Mucosa of descending colon (tissue), 3 donors: Measurements from ENCODE around the gene C12orf57. TPM values are rescaled to one million over a fixed set of nuclear protein-coding genes. Genes with fewer than 3 reads are reported as not detected.

Source experiments
- ATAC-seq: fragments of 200-7000 bp; cut with Tn5 transposase; one replicate; pipeline ENCODE4 v1.9.1; 2020; ENCODE audit warnings: mild to moderate bottlenecking, moderate library complexity
- DNase-seq, 3 donors: peaks; one replicate each; pipeline ENCODE4 v3.0.0-alpha.2; 2020
- H3K36me3 ChIP-seq: fragments of 200-600 bp; one replicate; pipeline ENCODE4 v1.8.0; 2021; ENCODE audit warnings: low read depth, mild to moderate bottlenecking
- H3K4me1 ChIP-seq: fragments of 200-600 bp; one replicate; pipeline ENCODE4 v1.8.0; 2021; ENCODE audit warnings: low read depth, mild to moderate bottlenecking
- H3K4me3 ChIP-seq: fragments of 200-600 bp; one replicate; pipeline ENCODE4 v1.8.0; 2021; ENCODE audit warnings: mild to moderate bottlenecking
- H3K9me3 ChIP-seq: fragments of 200-600 bp; one replicate; pipeline ENCODE4 v1.8.0; 2021; ENCODE audit warnings: mild to moderate bottlenecking
- CTCF ChIP-seq: fragments of 200-600 bp; IDR thresholded peaks from one replicate; pipeline ENCODE4 v1.8.0; 2022; ENCODE audit warnings: antibody characterized with exemption, mild to moderate bottlenecking
- intact Hi-C, 2 donors: fragments of 100-400 bp; cut with DNase I in 1 of 2; cut with micrococcal nuclease in 1 of 2; formaldehyde crosslinking; loops; one replicate each; pipeline versions ENCODE4 v1.11.0 to v1.11.1; 2022; cut with DNase I, micrococcal nuclease
- total RNA-seq, 3 donors: library from RNA; stranded (reverse); fragmentation: NEBNext Ultra II Directional in 2 of 3; extraction: Animal tissue kit (Norgen Biotek cat#: 25700) in 2 of 3; gene quantifications; one replicate each; pipeline versions ENCODE4 v1.2.1 to v1.2.4, GENCODE V29; 2021 to 2023
- donor health status: DM: no; HTN: no; CAD: no; lungs with moderate emphysema.
- donor health status: DM: no; HTN: no; CAD: no.
- donor health status: DM: no; HTN: yes; CAD: no.

The C12orf57 gene
- total RNA-seq, 3 donors from 2014 or later = 113 to 175 (median 130) TPM

DNA sequence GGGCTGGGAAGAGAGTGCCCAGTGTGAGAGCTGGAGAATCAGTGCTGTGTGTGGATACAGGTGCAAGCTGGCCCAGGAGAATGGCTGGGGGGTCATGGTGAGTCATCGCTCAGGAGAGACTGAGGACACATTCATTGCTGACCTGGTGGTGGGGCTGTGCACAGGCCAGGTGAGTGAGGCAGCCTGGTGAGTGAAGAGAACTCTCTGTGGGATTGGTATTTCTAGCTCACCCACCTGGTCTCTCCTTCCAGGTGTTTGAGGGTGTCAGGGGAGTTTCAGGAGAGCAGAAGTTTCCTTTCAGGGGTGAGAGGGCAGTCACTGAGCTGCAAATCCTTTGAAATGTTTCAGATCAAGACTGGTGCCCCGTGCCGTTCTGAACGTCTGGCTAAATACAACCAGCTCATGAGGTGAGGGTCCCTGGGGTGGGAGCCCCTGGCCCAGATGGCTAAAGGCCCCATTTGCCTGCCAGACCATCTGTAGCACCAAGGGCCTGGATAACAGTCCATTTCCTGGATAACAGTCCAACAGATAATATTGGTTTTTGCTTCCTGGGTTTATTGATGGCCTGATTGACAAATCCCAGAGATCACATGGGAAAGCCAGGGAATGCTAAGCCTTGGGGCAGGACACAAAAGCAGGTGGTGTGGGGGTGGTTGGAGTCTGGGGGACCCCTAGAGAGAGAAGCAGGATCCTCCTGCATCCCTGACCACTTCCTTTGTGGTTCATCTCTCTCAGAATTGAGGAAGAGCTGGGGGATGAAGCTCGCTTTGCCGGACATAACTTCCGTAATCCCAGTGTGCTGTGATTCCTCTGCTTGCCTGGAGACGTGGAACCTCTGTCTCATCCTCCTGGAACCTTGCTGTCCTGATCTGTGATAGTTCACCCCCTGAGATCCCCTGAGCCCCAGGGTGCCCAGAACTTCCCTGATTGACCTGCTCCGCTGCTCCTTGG lies 21.6 kb upstream of the C12orf57 start:
- Histone ChIP-seq H3K9me3 (no peaks in the 10 kb centered on the region), H3K36me3 (no peaks in the 10 kb centered on the region), H3K4me3 (no peak overlapping the region), H3K4me1 (peaks cover 31% of the 10 kb centered on the region)
- ATAC-seq (no peak), DNase-seq (peak in 1 of 3 donors; percentile 32)
- intact Hi-C loops = no loop called here
- no peak for TF ChIP-seq CTCF

DNA sequence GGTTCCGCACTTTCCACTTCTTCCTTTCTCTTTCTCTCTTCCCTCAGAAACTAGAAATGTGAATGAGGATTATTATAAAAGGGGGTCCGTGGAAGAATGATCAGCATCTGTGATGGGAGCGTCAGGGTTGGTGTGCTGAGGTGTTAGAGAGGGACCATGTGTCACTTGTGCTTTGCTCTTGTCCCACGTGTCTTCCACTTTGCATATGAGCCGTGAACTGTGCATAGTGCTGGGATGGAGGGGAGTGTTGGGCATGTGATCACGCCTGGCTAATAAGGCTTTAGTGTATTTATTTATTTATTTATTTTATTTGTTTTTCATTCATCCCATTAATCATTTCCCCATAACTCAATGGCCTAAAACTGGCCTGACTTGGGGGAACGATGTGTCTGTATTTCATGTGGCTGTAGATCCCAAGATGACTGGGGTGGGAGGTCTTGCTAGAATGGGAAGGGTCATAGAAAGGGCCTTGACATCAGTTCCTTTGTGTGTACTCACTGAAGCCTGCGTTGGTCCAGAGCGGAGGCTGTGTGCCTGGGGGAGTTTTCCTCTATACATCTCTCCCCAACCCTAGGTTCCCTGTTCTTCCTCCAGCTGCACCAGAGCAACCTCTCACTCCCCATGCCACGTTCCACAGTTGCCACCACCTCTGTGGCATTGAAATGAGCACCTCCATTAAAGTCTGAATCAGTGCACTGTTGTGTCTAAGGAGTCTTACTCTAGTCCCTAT lies 20.7 kb upstream of the C12orf57 start:
- ATAC-seq = no peak
- no peak for TF ChIP-seq CTCF
- Histone ChIP-seq H3K4me3 (no peak overlapping the region), H3K4me1 (peaks cover 31% of the 10 kb centered on the region), H3K36me3 (no peaks in the 10 kb centered on the region), H3K9me3 (no peaks in the 10 kb centered on the region)
- DNase-seq = peak in 1 of 3 donors; percentile 25
- intact Hi-C loops = no loop called here

GRCh38 chr12:6923851-6924250 lies 20.0 kb upstream of the C12orf57 start:
- no peak for ATAC-seq
- intact Hi-C loops = no loop called here
- H3K4me3 ChIP-seq = no peak overlapping the region
- no peaks in the 10 kb centered on the region for H3K36me3 ChIP-seq
- H3K9me3 ChIP-seq = no peaks in the 10 kb centered on the region
- H3K4me1 ChIP-seq = peaks cover 31% of the 10 kb centered on the region
- DNase-seq = peak in 1 of 3 donors; percentile 22
- no peak for TF ChIP-seq CTCF

- ATAC-seq = no peak
- TF ChIP-seq CTCF = no peak
- H3K4me1 ChIP-seq = peaks cover 35% of the 10 kb centered on the region
- intact Hi-C loops = no loop called here
- DNase-seq = no peak
- no peaks in the 10 kb centered on the region for H3K9me3 ChIP-seq
- H3K4me3 ChIP-seq = no peak overlapping the region
- no peaks in the 10 kb centered on the region for H3K36me3 ChIP-seq
Measured at GRCh38 chr12:6925239-6925539, 18.6 kb upstream of the C12orf57 start.

GRCh38 chr12:6925540-6926279 lies 18.1 kb upstream of the C12orf57 start:
- no peaks in the 10 kb centered on the region for H3K9me3 ChIP-seq
- no peak overlapping the region for H3K4me3 ChIP-seq
- H3K4me1 ChIP-seq = peaks cover 35% of the 10 kb centered on the region
- ATAC-seq = peak; percentile 81
- DNase-seq = peak; percentile 72 to 76 (median 75)
- intact Hi-C loops = no loop called here
- no peaks in the 10 kb centered on the region for H3K36me3 ChIP-seq
- no peak for TF ChIP-seq CTCF
